Posterior cingulate gyrus (tissue), 11 donors: ENCODE results near the gene PLA2G2F.

ENCODE experiments used
- DNase-seq, 10 donors: peaks; one replicate each; pipeline versions ENCODE4 v3.0.0 to v3.0.0-alpha.2; 2020 to 2021; ENCODE audit warnings: mixed read lengths in 3 of 10
- intact Hi-C: fragments of 100-400 bp; cut with DNase I; formaldehyde crosslinking; loops from one replicate; pipeline ENCODE4 v1.15.1; 2023

The PLA2G2F gene

GRCh38 chr1:20165522-20165951 is 26.4 kb downstream of the PLA2G2F start:
- intact Hi-C loops, result no loop called here
- DNase-seq, result peak in 1 of 10 donors; percentile 80

GRCh38 chr1:20166051-20166450 is 26.9 kb downstream of the PLA2G2F start:
- intact Hi-C loops, result no loop called here
- DNase-seq, result peak in 8 of 10 donors; percentile 63 to 95 (median 76)

GRCh38 chr1:20167126-20167525 is 28.0 kb downstream of the PLA2G2F start:
- intact Hi-C loops, result no loop called here
- peak in 1 of 10 donors; percentile 62 for DNase-seq

- DNase-seq, result peak in 7 of 10 donors; percentile 46 to 91 (median 66)
- intact Hi-C loops, result no loop called here
Measured at GRCh38 chr1:20168564-20169491, 29.7 kb downstream of the PLA2G2F start.

GRCh38 chr1:20169932-20170331 is 30.8 kb downstream of the PLA2G2F start:
- DNase-seq, result peak in 1 of 10 donors; percentile 30
- intact Hi-C loops, result no loop called here

- peak in 1 of 10 donors; percentile 82 for DNase-seq
- intact Hi-C loops, result no loop called here
Measured at GRCh38 chr1:20172033-20172590, 33.0 kb downstream of the PLA2G2F start.

- DNase-seq, result peak in 1 of 10 donors; percentile 77
- intact Hi-C loops, result no loop called here
Measured at GRCh38 chr1:20174937-20175666, 36.0 kb downstream of the PLA2G2F start.

GRCh38 chr1:20178634-20179370 is 39.7 kb downstream of the PLA2G2F start:
- intact Hi-C loops, result no loop called here
- peak in 1 of 10 donors; percentile 74 for DNase-seq

- intact Hi-C loops, result no loop called here
- DNase-seq, result no peak
Measured at GRCh38 chr1:20179371-20180128, 40.4 kb downstream of the PLA2G2F start.

GRCh38 chr1:20180129-20180843 is 41.2 kb downstream of the PLA2G2F start:
- intact Hi-C loops, result no loop called here
- DNase-seq, result peak in 1 of 10 donors; percentile 7

- no peak for DNase-seq
- intact Hi-C loops, result no loop called here
Measured at GRCh38 chr1:20180844-20181207, 41.7 kb downstream of the PLA2G2F start.

- intact Hi-C loops, result no loop called here
- DNase-seq, result no peak
Measured at GRCh38 chr1:20182415-20182814, 43.3 kb downstream of the PLA2G2F start.

GRCh38 chr1:20183035-20183434 is 43.9 kb downstream of the PLA2G2F start:
- peak in 1 of 10 donors; percentile 50 for DNase-seq
- intact Hi-C loops, result no loop called here

- peak in 1 of 10 donors; percentile 58 for DNase-seq
- intact Hi-C loops, result no loop called here
Measured at GRCh38 chr1:20183616-20184271, 44.6 kb downstream of the PLA2G2F start.

- intact Hi-C loops, result no loop called here
- no peak for DNase-seq
Measured at GRCh38 chr1:20184481-20184900, 45.4 kb downstream of the PLA2G2F start.

GRCh38 chr1:20184997-20185833 is 46.1 kb downstream of the PLA2G2F start:
- DNase-seq, result peak in 2 of 10 donors; percentile 31 to 70
- intact Hi-C loops, result no loop called here
